ENCODE results near the gene ZNF226.
"Not testable (repeated sequence)": the region's sequence is repeated elsewhere in the genome, so short reads cannot be mapped to it uniquely, and the experiment has no call there.

ZNF226 gene

GRCh38 chr19:44164673-44165512 lies at the start of gene ZNF226:
TSS of gene ZNF226 (plus strand) at chr19:44165100. CDS start at chr19:44170081, 4,981 bp downstream.
- peak within 1 kb of the TSS; percentile 93 for H3K4me3 ChIP-seq (ENCODE audit: low read length)
- DNase-seq (ENCODE audit: low read depth), result peak; percentile 98
- H3K9ac ChIP-seq (ENCODE audit: low read length), result peak within 1 kb of the TSS; percentile 90
- peaks cover 12% of the 10 kb centered on the region for H3K4me1 ChIP-seq (ENCODE audit: control insufficient read depth, insufficient read depth, low read length)
- H3K9me3 ChIP-seq (ENCODE audit: control insufficient read depth, low read length), result peaks cover 8% of the 10 kb centered on the region
- peaks cover 32% of the 10 kb centered on the region for H3K36me3 ChIP-seq (ENCODE audit: control insufficient read depth, insufficient read depth, low read length, severe bottlenecking)
- no peaks in the 10 kb centered on the region for H3K27me3 ChIP-seq (replicated peaks; ENCODE audit: control insufficient read depth, insufficient read depth, low read length)

GRCh38 chr19:44121162-44121561 lies 43.7 kb upstream of the ZNF226 start:
- not testable (repeated sequence) for H3K9me3 ChIP-seq (ENCODE audit: control insufficient read depth, low read length); DNase-seq (ENCODE audit: low read depth); H3K4me3 ChIP-seq (ENCODE audit: low read length); H3K27me3 ChIP-seq (replicated peaks; ENCODE audit: control insufficient read depth, insufficient read depth, low read length); H3K4me1 ChIP-seq (ENCODE audit: control insufficient read depth, insufficient read depth, low read length); H3K9ac ChIP-seq (ENCODE audit: low read length)
- peaks cover 85% of the 10 kb centered on the region for H3K36me3 ChIP-seq (ENCODE audit: control insufficient read depth, insufficient read depth, low read length, severe bottlenecking)

- Histone ChIP-seq H3K4me1 (ENCODE audit: control insufficient read depth, insufficient read depth, low read length) (no peaks in the 10 kb centered on the region), H3K9ac (ENCODE audit: low read length) (no peak overlapping the region), H3K27me3 (replicated peaks; ENCODE audit: control insufficient read depth, insufficient read depth, low read length) (no peaks in the 10 kb centered on the region), H3K36me3 (ENCODE audit: control insufficient read depth, insufficient read depth, low read length, severe bottlenecking) (peaks cover 58% of the 10 kb centered on the region), H3K9me3 (ENCODE audit: control insufficient read depth, low read length) (peaks cover 24% of the 10 kb centered on the region), H3K4me3 (ENCODE audit: low read length) (peak overlapping the region; percentile 1)
- DNase-seq (ENCODE audit: low read depth), result no peak
Observed at GRCh38 chr19:44131955-44132354, 32.9 kb upstream of the ZNF226 start.

- H3K36me3 ChIP-seq (ENCODE audit: control insufficient read depth, insufficient read depth, low read length, severe bottlenecking), result peaks cover 25% of the 10 kb centered on the region
- H3K27me3 ChIP-seq (replicated peaks; ENCODE audit: control insufficient read depth, insufficient read depth, low read length), result no peaks in the 10 kb centered on the region
- H3K4me3 ChIP-seq (ENCODE audit: low read length), result peak within 1 kb of the TSS; percentile 96
- H3K4me1 ChIP-seq (ENCODE audit: control insufficient read depth, insufficient read depth, low read length), result peaks cover 10% of the 10 kb centered on the region
- peak; percentile 97 for DNase-seq (ENCODE audit: low read depth)
- H3K9me3 ChIP-seq (ENCODE audit: control insufficient read depth, low read length), result no peaks in the 10 kb centered on the region
- peak within 1 kb of the TSS; percentile 90 for H3K9ac ChIP-seq (ENCODE audit: low read length)
Observed at GRCh38 chr19:44141191-44142058, 23.5 kb upstream of the ZNF226 start, which contains the start of gene ZNF234. TSS of gene ZNF234 (plus strand) at chr19:44141554. CDS start at chr19:44144633, 3,079 bp downstream.

- H3K27me3 ChIP-seq (replicated peaks; ENCODE audit: control insufficient read depth, insufficient read depth, low read length), result no peaks in the 10 kb centered on the region
- peak; percentile 31 for DNase-seq (ENCODE audit: low read depth)
- H3K9ac ChIP-seq (ENCODE audit: low read length), result peak overlapping the region; percentile 90
- H3K4me3 ChIP-seq (ENCODE audit: low read length), result peak overlapping the region; percentile 96
- H3K4me1 ChIP-seq (ENCODE audit: control insufficient read depth, insufficient read depth, low read length), result peaks cover 10% of the 10 kb centered on the region
- H3K36me3 ChIP-seq (ENCODE audit: control insufficient read depth, insufficient read depth, low read length, severe bottlenecking), result peaks cover 27% of the 10 kb centered on the region
- no peaks in the 10 kb centered on the region for H3K9me3 ChIP-seq (ENCODE audit: control insufficient read depth, low read length)
Observed at GRCh38 chr19:44142059-44142433, 22.9 kb upstream of the ZNF226 start.

- no peak for DNase-seq (ENCODE audit: low read depth)
- H3K36me3 ChIP-seq (ENCODE audit: control insufficient read depth, insufficient read depth, low read length, severe bottlenecking), result peaks cover 90% of the 10 kb centered on the region
- H3K9ac ChIP-seq (ENCODE audit: low read length), result no peak overlapping the region
- H3K27me3 ChIP-seq (replicated peaks; ENCODE audit: control insufficient read depth, insufficient read depth, low read length), result no peaks in the 10 kb centered on the region
- no peak overlapping the region for H3K4me3 ChIP-seq (ENCODE audit: low read length)
- no peaks in the 10 kb centered on the region for H3K4me1 ChIP-seq (ENCODE audit: control insufficient read depth, insufficient read depth, low read length)
- peaks cover 16% of the 10 kb centered on the region for H3K9me3 ChIP-seq (ENCODE audit: control insufficient read depth, low read length)
Observed at GRCh38 chr19:44149776-44150175, 15.1 kb upstream of the ZNF226 start.

- Histone ChIP-seq H3K9me3 (ENCODE audit: control insufficient read depth, low read length) (peaks cover 33% of the 10 kb centered on the region), H3K9ac (ENCODE audit: low read length) (no peak overlapping the region), H3K36me3 (ENCODE audit: control insufficient read depth, insufficient read depth, low read length, severe bottlenecking) (peaks cover 90% of the 10 kb centered on the region), H3K4me3 (ENCODE audit: low read length) (no peak overlapping the region), H3K4me1 (ENCODE audit: control insufficient read depth, insufficient read depth, low read length) (no peaks in the 10 kb centered on the region), H3K27me3 (replicated peaks; ENCODE audit: control insufficient read depth, insufficient read depth, low read length) (no peaks in the 10 kb centered on the region)
- DNase-seq (ENCODE audit: low read depth), result no peak
Observed at GRCh38 chr19:44151491-44151890, 13.4 kb upstream of the ZNF226 start.

GRCh38 chr19:44156475-44156874 lies 8.4 kb upstream of the ZNF226 start:
- Histone ChIP-seq H3K4me3 (ENCODE audit: low read length) (peak overlapping the region; percentile 61), H3K36me3 (ENCODE audit: control insufficient read depth, insufficient read depth, low read length, severe bottlenecking) (peaks cover 65% of the 10 kb centered on the region), H3K9ac (ENCODE audit: low read length) (no peak overlapping the region), H3K9me3 (ENCODE audit: control insufficient read depth, low read length) (peaks cover 58% of the 10 kb centered on the region), H3K4me1 (ENCODE audit: control insufficient read depth, insufficient read depth, low read length) (no peaks in the 10 kb centered on the region), H3K27me3 (replicated peaks; ENCODE audit: control insufficient read depth, insufficient read depth, low read length) (no peaks in the 10 kb centered on the region)
- DNase-seq (ENCODE audit: low read depth), result no peak

- Histone ChIP-seq H3K36me3 (ENCODE audit: control insufficient read depth, insufficient read depth, low read length, severe bottlenecking) (peaks cover 21% of the 10 kb centered on the region), H3K4me3 (ENCODE audit: low read length) (no peak overlapping the region), H3K9ac (ENCODE audit: low read length) (no peak overlapping the region), H3K27me3 (replicated peaks; ENCODE audit: control insufficient read depth, insufficient read depth, low read length) (no peaks in the 10 kb centered on the region), H3K9me3 (ENCODE audit: control insufficient read depth, low read length) (peaks cover 12% of the 10 kb centered on the region), H3K4me1 (ENCODE audit: control insufficient read depth, insufficient read depth, low read length) (peaks cover 12% of the 10 kb centered on the region)
- no peak for DNase-seq (ENCODE audit: low read depth)
Observed at GRCh38 chr19:44163789-44164188, 1.1 kb upstream of the ZNF226 start.

GRCh38 chr19:44164327-44164672 lies 600 bp upstream of the ZNF226 start:
- peak overlapping the region; percentile 93 for H3K4me3 ChIP-seq (ENCODE audit: low read length)
- peaks cover 12% of the 10 kb centered on the region for H3K4me1 ChIP-seq (ENCODE audit: control insufficient read depth, insufficient read depth, low read length)
- peak overlapping the region; percentile 90 for H3K9ac ChIP-seq (ENCODE audit: low read length)
- peaks cover 26% of the 10 kb centered on the region for H3K36me3 ChIP-seq (ENCODE audit: control insufficient read depth, insufficient read depth, low read length, severe bottlenecking)
- peak; percentile 0 for DNase-seq (ENCODE audit: low read depth)
- no peaks in the 10 kb centered on the region for H3K27me3 ChIP-seq (replicated peaks; ENCODE audit: control insufficient read depth, insufficient read depth, low read length)
- peaks cover 8% of the 10 kb centered on the region for H3K9me3 ChIP-seq (ENCODE audit: control insufficient read depth, low read length)

GRCh38 chr19:44170660-44171059 lies 5.8 kb downstream of the ZNF226 start:
- peaks cover 45% of the 10 kb centered on the region for H3K9me3 ChIP-seq (ENCODE audit: control insufficient read depth, low read length)
- H3K4me1 ChIP-seq (ENCODE audit: control insufficient read depth, insufficient read depth, low read length); H3K4me3 ChIP-seq (ENCODE audit: low read length); DNase-seq (ENCODE audit: low read depth); H3K27me3 ChIP-seq (replicated peaks; ENCODE audit: control insufficient read depth, insufficient read depth, low read length); H3K9ac ChIP-seq (ENCODE audit: low read length): not testable (repeated sequence)
- peaks cover 89% of the 10 kb centered on the region for H3K36me3 ChIP-seq (ENCODE audit: control insufficient read depth, insufficient read depth, low read length, severe bottlenecking)

Measured in adipocyte (in vitro differentiated cells).